WTC11 (cell line): ENCODE measurements around the gene NIPA2. TPM values are rescaled to one million over a fixed set of nuclear protein-coding genes. Genes with fewer than 3 reads are reported as not detected.

Source experiments
- ATAC-seq: fragments of 200-7000 bp; cut with Tn5 transposase; 2 replicates; pipeline ENCODE4 v1.10.0; 2021; ENCODE audit warnings: mild to moderate bottlenecking, moderate library complexity
- CTCF ChIA-PET: fragments of 300-600 bp; sonication (Branson Sonifier 250); formaldehyde crosslinking; loops from one replicate; lab custom pipeline; 2021; ENCODE audit warnings: antibody characterized with exemption; lab: Charles Lee
- POLR2A ChIA-PET: fragments of 350-600 bp; sonication (Branson Sonifier 250); formaldehyde crosslinking; loops from one replicate; lab custom pipeline; 2021; ENCODE audit warnings: antibody characterized with exemption; lab: Charles Lee
- DNase-seq: peaks from one replicate; pipeline ENCODE4 v3.0.0; 2021; ENCODE audit warnings: low spot score
- H3K27ac Mint-ChIP-seq: 2 replicates; pipeline ENCODE4 v1.8.0; 2021; ENCODE audit warnings: mixed read lengths
- H3K27me3 Mint-ChIP-seq: 2 replicates; pipeline ENCODE4 v1.8.0; 2021; ENCODE audit warnings: low read depth, mild to moderate bottlenecking, moderate library complexity, mixed read lengths
- H3K36me3 Mint-ChIP-seq: 2 replicates; pipeline ENCODE4 v1.8.0; 2021; ENCODE audit warnings: mixed read lengths
- H3K4me1 Mint-ChIP-seq: 2 replicates; pipeline ENCODE4 v1.8.0; 2022; ENCODE audit warnings: mixed read lengths
- H3K4me3 Mint-ChIP-seq: 2 replicates; pipeline ENCODE4 v1.8.0; 2021; ENCODE audit warnings: mild to moderate bottlenecking, moderate library complexity, mixed read lengths
- H3K9me3 Mint-ChIP-seq: 2 replicates; pipeline ENCODE4 v1.8.0; 2021; ENCODE audit warnings: mixed read lengths
- JUN ChIP-seq: sonication (generic); formaldehyde crosslinking; IDR thresholded peaks from 2 replicates; pipeline ENCODE4 v1.8.0; 2023; ENCODE audit warnings: mild to moderate bottlenecking, missing genetic modification reagents
- NR2C2 ChIP-seq: sonication (generic); formaldehyde crosslinking; IDR thresholded peaks from 2 replicates; pipeline ENCODE4 v1.8.0; 2022; ENCODE audit warnings: mild to moderate bottlenecking, missing genetic modification reagents
- SP1 ChIP-seq: sonication (generic); formaldehyde crosslinking; conservative IDR thresholded peaks from 2 replicates; pipeline ENCODE4 v1.8.1; 2022; ENCODE audit warnings: missing genetic modification reagents
- ZBTB21 ChIP-seq: sonication (generic); formaldehyde crosslinking; IDR thresholded peaks from 2 replicates; pipeline ENCODE4 v1.8.1; 2023; ENCODE audit warnings: mild to moderate bottlenecking, missing genetic modification reagents, borderline replicate concordance
- ZNF219 ChIP-seq: sonication (generic); formaldehyde crosslinking; IDR thresholded peaks from 2 replicates; pipeline ENCODE4 v1.8.0; 2023; ENCODE audit warnings: missing genetic modification reagents, mild to moderate bottlenecking, borderline replicate concordance
- ZNF396 ChIP-seq: fragments of 250-450 bp; sonication (Bioruptor Pico); IDR thresholded peaks from 2 replicates; pipeline ENCODE4 v1.8.0; 2021; ENCODE audit warnings: mild to moderate bottlenecking, moderate library complexity, borderline replicate concordance
- total RNA-seq: library from RNA; stranded (reverse); gene quantifications from 3 replicates; pipeline ENCODE4 v1.2.3, GENCODE V29; 2021
- TF ChIP-seq, protein P1 (sequence below): fragments of 250-450 bp; sonication (Bioruptor Pico); IDR thresholded peaks from 2 replicates; pipeline ENCODE4 v1.9.0; 2021; ENCODE audit warnings: moderate library complexity, mild to moderate bottlenecking, inconsistent platforms, borderline replicate concordance
- TF ChIP-seq, protein P2 (sequence below): sonication (generic); formaldehyde crosslinking; IDR thresholded peaks from 2 replicates; pipeline ENCODE4 v1.8.0; 2022; ENCODE audit warnings: missing genetic modification reagents
- TF ChIP-seq, protein P3 (sequence below): sonication (generic); formaldehyde crosslinking; IDR thresholded peaks from 2 replicates; pipeline ENCODE4 v1.8.1; 2022; ENCODE audit warnings: low read depth, missing genetic modification reagents, borderline replicate concordance
- TF ChIP-seq, protein P4 (sequence below): fragments of 250-450 bp; sonication (Bioruptor Pico); conservative IDR thresholded peaks from 2 replicates; pipeline ENCODE4 v1.9.0; 2021; ENCODE audit warnings: mild to moderate bottlenecking
- TF ChIP-seq, protein P5 (sequence below): sonication (generic); formaldehyde crosslinking; IDR thresholded peaks from 2 replicates; pipeline ENCODE4 v1.8.0; 2023; ENCODE audit warnings: missing genetic modification reagents
- TF ChIP-seq, protein P6 (sequence below): sonication (generic); formaldehyde crosslinking; IDR thresholded peaks from 2 replicates; pipeline ENCODE4 v1.8.0; 2023; ENCODE audit warnings: mild to moderate bottlenecking, missing genetic modification reagents

Gene NIPA2
- total RNA-seq, 1 experiment from 2014 or later = 79.5 TPM

DNA sequence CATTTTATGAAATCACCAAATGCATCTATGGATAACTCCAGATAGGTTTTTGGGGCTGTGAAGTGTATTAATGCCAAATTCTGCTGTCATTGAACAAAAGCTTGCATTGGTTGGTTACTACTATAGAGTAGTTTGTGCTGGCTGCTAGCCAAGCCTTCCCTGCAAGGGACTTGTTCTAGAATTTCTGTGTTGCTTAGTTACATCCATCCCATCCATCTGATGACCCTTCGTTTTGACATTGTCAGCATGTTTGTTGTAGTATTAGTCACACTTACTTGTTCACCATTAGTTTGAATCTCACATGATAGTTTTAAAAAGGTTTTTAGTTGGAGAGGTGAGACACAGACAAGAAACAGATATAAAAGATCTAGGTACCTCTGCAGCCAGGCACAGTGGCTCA lies 7.0 kb upstream of the NIPA2 start:
- H3K4me3 Mint-ChIP-seq = no peak overlapping the region
- CTCF ChIA-PET = interaction anchor here (0.7 kb wide), 1 partner anchor 23 kb away, joined by 3 read pairs; no protein-coding TSS in a partner anchor
- peaks cover 55% of the 10 kb centered on the region for H3K4me1 Mint-ChIP-seq
- H3K27me3 Mint-ChIP-seq = peaks cover 3% of the 10 kb centered on the region; the same call in 1 of the 2 replicates
- H3K36me3 Mint-ChIP-seq = peaks cover 46% of the 10 kb centered on the region
- DNase-seq = no peak
- TF ChIP-seq JUN (CRISPR knock-in tag) = no peak
- TF ChIP-seq NR2C2 (CRISPR knock-in tag) = no peak
- TF ChIP-seq ZBTB21 (CRISPR knock-in tag) = no peak
- TF ChIP-seq, protein P1, sequence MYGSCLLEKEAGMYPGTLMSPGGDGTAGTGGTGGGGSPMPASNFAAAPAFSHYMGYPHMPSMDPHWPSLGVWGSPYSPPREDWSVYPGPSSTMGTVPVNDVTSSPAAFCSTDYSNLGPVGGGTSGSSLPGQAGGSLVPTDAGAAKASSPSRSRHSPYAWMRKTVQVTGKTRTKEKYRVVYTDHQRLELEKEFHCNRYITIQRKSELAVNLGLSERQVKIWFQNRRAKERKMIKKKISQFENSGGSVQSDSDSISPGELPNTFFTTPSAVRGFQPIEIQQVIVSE = no peak
- TF ChIP-seq ZNF219 (CRISPR knock-in tag) = no peak
- TF ChIP-seq SP1 (CRISPR knock-in tag) = no peak
- TF ChIP-seq ZNF396 (CRISPR knock-in tag) = no peak
- TF ChIP-seq, protein P2, sequence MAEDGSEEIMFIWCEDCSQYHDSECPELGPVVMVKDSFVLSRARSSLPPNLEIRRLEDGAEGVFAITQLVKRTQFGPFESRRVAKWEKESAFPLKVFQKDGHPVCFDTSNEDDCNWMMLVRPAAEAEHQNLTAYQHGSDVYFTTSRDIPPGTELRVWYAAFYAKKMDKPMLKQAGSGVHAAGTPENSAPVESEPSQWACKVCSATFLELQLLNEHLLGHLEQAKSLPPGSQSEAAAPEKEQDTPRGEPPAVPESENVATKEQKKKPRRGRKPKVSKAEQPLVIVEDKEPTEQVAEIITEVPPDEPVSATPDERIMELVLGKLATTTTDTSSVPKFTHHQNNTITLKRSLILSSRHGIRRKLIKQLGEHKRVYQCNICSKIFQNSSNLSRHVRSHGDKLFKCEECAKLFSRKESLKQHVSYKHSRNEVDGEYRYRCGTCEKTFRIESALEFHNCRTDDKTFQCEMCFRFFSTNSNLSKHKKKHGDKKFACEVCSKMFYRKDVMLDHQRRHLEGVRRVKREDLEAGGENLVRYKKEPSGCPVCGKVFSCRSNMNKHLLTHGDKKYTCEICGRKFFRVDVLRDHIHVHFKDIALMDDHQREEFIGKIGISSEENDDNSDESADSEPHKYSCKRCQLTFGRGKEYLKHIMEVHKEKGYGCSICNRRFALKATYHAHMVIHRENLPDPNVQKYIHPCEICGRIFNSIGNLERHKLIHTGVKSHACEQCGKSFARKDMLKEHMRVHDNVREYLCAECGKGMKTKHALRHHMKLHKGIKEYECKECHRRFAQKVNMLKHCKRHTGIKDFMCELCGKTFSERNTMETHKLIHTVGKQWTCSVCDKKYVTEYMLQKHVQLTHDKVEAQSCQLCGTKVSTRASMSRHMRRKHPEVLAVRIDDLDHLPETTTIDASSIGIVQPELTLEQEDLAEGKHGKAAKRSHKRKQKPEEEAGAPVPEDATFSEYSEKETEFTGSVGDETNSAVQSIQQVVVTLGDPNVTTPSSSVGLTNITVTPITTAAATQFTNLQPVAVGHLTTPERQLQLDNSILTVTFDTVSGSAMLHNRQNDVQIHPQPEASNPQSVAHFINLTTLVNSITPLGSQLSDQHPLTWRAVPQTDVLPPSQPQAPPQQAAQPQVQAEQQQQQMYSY (CRISPR knock-in tag) = no peak
- TF ChIP-seq, protein P3, sequence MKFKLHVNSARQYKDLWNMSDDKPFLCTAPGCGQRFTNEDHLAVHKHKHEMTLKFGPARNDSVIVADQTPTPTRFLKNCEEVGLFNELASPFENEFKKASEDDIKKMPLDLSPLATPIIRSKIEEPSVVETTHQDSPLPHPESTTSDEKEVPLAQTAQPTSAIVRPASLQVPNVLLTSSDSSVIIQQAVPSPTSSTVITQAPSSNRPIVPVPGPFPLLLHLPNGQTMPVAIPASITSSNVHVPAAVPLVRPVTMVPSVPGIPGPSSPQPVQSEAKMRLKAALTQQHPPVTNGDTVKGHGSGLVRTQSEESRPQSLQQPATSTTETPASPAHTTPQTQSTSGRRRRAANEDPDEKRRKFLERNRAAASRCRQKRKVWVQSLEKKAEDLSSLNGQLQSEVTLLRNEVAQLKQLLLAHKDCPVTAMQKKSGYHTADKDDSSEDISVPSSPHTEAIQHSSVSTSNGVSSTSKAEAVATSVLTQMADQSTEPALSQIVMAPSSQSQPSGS (CRISPR knock-in tag) = no peak
- TF ChIP-seq, protein P4, sequence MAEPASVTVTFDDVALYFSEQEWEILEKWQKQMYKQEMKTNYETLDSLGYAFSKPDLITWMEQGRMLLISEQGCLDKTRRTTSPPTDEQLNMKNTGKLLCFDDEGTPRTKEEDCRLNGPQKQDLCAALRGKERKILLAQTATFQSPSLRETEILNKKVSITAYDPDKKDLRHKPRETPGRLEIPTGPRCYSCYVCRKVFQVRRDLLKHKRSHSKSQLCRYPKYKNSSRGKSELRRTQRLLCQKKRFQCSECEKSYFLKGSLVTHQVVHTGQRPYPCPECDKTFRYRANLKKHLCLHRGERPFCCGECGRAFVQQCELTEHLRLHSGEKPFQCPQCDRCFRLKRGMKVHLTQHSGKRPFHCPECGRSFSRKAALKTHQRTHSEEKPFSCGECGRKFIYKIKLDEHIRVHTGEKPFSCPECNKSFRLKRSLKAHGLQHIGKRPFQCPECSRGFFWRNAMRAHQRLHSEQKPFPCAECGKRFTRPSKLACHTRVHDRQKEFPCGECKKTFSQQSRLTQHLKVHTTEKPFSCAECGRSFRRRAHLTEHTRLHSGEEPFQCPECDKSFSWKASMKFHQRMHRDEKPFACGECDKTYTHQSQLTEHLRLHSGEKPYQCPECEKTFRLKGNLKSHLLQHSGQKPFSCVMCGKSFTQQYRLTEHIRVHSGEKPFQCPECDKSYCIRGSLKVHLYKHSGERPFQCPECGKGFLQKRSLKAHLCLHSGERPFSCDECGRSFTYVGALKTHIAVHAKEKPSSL (CRISPR knock-in tag) = no peak
- TF ChIP-seq, protein P5, sequence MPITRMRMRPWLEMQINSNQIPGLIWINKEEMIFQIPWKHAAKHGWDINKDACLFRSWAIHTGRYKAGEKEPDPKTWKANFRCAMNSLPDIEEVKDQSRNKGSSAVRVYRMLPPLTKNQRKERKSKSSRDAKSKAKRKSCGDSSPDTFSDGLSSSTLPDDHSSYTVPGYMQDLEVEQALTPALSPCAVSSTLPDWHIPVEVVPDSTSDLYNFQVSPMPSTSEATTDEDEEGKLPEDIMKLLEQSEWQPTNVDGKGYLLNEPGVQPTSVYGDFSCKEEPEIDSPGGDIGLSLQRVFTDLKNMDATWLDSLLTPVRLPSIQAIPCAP = no peak
- POLR2A ChIA-PET = no interaction called here
- ATAC-seq = no peak
- peak overlapping the region; percentile 61; the same call in 1 of the 2 replicates for H3K27ac Mint-ChIP-seq
- peaks cover 31% of the 10 kb centered on the region for H3K9me3 Mint-ChIP-seq

DNA sequence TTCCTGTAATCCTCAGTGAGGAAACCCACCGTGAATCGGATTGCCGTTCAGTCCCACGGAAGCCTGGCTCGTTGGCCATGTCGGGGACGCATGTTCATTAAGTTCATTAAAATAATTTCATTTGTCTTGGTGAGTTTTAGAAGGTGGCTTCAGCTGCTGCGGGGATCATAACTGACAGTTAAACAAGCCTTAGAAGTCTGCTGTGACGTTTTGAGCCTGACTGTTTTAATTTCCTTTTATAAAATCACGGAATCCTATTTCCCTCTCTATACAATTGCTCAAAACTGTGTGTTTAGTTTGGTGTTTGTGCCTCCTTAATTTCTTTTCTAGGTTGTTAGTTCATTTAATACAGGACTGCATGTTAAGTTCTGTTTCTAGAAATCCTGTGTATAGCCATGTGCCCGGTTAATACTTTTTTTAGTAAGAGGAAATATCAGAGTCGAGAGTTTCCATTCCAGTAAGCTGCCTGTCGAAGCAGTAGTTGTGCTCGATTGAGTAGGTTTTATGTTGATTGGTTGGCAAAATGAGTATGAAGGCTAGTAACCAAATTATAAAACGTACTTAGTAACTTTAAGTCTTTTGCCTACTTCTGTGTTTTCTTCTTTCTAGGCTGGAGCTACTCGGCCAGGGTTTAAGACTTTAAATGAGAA lies 705 bp downstream of the NIPA2 start:
- DNase-seq = no peak
- Mint-ChIP-seq H3K36me3 (peaks cover 19% of the 10 kb centered on the region), H3K4me3 (peak overlapping the region; percentile 95), H3K9me3 (peaks cover 10% of the 10 kb centered on the region), H3K4me1 (peaks cover 28% of the 10 kb centered on the region), H3K27ac (peak overlapping the region; percentile 93), H3K27me3 (no peaks in the 10 kb centered on the region)
- no peak for ATAC-seq
- CTCF ChIA-PET = no interaction called here
- POLR2A ChIA-PET = interaction anchor here (0.7 kb wide), 1 partner anchor 18 kb away, joined by 4 read pairs; no protein-coding TSS in a partner anchor
- TF ChIP-seq, protein P6, sequence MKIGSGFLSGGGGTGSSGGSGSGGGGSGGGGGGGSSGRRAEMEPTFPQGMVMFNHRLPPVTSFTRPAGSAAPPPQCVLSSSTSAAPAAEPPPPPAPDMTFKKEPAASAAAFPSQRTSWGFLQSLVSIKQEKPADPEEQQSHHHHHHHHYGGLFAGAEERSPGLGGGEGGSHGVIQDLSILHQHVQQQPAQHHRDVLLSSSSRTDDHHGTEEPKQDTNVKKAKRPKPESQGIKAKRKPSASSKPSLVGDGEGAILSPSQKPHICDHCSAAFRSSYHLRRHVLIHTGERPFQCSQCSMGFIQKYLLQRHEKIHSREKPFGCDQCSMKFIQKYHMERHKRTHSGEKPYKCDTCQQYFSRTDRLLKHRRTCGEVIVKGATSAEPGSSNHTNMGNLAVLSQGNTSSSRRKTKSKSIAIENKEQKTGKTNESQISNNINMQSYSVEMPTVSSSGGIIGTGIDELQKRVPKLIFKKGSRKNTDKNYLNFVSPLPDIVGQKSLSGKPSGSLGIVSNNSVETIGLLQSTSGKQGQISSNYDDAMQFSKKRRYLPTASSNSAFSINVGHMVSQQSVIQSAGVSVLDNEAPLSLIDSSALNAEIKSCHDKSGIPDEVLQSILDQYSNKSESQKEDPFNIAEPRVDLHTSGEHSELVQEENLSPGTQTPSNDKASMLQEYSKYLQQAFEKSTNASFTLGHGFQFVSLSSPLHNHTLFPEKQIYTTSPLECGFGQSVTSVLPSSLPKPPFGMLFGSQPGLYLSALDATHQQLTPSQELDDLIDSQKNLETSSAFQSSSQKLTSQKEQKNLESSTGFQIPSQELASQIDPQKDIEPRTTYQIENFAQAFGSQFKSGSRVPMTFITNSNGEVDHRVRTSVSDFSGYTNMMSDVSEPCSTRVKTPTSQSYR (CRISPR knock-in tag) = no peak
- no peak for TF ChIP-seq ZNF219 (CRISPR knock-in tag)
- TF ChIP-seq, protein P2 (CRISPR knock-in tag) = no peak
